Endothelial cell (in vitro differentiated cells): Measurements from ENCODE around the gene RNF126. TPM values are rescaled to one million over a fixed set of nuclear protein-coding genes. Genes with fewer than 3 reads are reported as not detected.
"Not testable (repeated sequence)": the region's sequence is repeated elsewhere in the genome, so short reads cannot be mapped to it uniquely, and the experiment has no call there.

Experiments used
- DNase-seq: peaks from one replicate; pipeline ENCODE4 v3.0.0; 2021; ENCODE audit warnings: low spot score
- H3K27ac Mint-ChIP-seq: one replicate; pipeline ENCODE4 v1.8.0; 2021; ENCODE audit warnings: mixed read lengths, inconsistent platforms; ENCODE audit not compliant: unreplicated experiment
- H3K27me3 Mint-ChIP-seq: one replicate; pipeline ENCODE4 v1.8.0; 2021; ENCODE audit warnings: mild to moderate bottlenecking, moderate library complexity, mixed read lengths, inconsistent platforms; ENCODE audit not compliant: unreplicated experiment
- H3K36me3 Mint-ChIP-seq: one replicate; pipeline ENCODE4 v1.8.0; 2021; ENCODE audit warnings: mild to moderate bottlenecking, low read depth, mixed read lengths, inconsistent platforms; ENCODE audit not compliant: unreplicated experiment
- H3K4me1 Mint-ChIP-seq: one replicate; pipeline ENCODE4 v1.8.0; 2021; ENCODE audit warnings: mild to moderate bottlenecking, mixed read lengths, inconsistent platforms; ENCODE audit not compliant: unreplicated experiment
- H3K4me3 Mint-ChIP-seq: one replicate; pipeline ENCODE4 v1.8.0; 2021; ENCODE audit warnings: mild to moderate bottlenecking, mixed read lengths, inconsistent platforms; ENCODE audit not compliant: unreplicated experiment
- H3K9me3 Mint-ChIP-seq: one replicate; pipeline ENCODE4 v1.8.0; 2021; ENCODE audit warnings: mixed read lengths, inconsistent platforms; ENCODE audit not compliant: unreplicated experiment
- total RNA-seq: library from RNA; stranded (reverse); fragmentation: NEBNext Ultra II Directional; extraction: Animal tissue kit (Norgen Biotek cat#: 25700); gene quantifications from one replicate; pipeline ENCODE4 v1.2.1, GENCODE V29; 2021; ENCODE audit not compliant: unreplicated experiment
- TF ChIP-seq, protein P1 (sequence below): fragments of 200-600 bp; sonication (generic); IDR thresholded peaks from one replicate; pipeline ENCODE4 v1.5.0; 2021; ENCODE audit warnings: antibody characterized with exemption; ENCODE audit not compliant: unreplicated experiment

The RNF126 gene
- total RNA-seq, 1 donor from 2014 or later, result 41.7 TPM

DNA sequence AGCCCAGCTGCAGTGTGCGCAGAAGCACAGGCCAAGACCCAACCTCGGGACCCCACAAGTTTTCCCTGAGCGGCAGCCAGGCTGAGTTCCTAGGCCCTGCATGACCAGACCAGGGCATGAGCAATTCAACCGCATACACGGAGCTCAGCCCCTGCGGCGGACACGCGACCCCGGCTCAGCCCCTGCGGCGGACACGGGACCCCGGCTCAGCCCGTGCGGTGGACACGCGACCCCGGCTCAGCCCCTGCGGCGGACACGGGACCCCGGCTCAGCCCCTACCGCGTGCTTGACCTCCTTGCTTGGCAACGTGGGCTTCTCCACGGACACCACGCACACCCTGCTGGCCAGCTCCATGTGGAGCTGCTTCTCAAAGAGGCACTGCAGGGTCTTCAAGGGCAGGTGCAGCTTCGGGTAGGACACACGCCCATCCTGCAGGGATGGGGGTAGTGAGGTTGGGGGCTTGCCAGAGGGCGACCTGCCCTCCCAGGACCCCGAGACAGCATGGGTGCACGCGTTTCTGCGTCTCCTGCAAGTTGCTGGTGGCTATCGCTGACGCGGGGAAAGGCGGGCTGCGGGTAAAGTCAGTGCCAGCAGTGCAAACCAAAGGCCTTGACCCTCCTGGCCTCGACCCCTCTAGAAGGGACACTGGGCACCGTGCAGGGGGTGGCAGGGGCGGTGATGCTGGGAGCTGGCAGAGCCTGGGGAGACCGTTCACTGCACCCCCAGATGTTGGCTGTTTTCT lies 39.7 kb downstream of the RNF126 start:
- Mint-ChIP-seq H3K27ac (no peak overlapping the region), H3K4me3 (peak overlapping the region; percentile 25), H3K27me3 (peaks cover 10% of the 10 kb centered on the region), H3K36me3 (peaks cover 8% of the 10 kb centered on the region), H3K4me1 (no peaks in the 10 kb centered on the region), H3K9me3 (no peaks in the 10 kb centered on the region)
- DNase-seq, result no peak
- TF ChIP-seq, protein P1, sequence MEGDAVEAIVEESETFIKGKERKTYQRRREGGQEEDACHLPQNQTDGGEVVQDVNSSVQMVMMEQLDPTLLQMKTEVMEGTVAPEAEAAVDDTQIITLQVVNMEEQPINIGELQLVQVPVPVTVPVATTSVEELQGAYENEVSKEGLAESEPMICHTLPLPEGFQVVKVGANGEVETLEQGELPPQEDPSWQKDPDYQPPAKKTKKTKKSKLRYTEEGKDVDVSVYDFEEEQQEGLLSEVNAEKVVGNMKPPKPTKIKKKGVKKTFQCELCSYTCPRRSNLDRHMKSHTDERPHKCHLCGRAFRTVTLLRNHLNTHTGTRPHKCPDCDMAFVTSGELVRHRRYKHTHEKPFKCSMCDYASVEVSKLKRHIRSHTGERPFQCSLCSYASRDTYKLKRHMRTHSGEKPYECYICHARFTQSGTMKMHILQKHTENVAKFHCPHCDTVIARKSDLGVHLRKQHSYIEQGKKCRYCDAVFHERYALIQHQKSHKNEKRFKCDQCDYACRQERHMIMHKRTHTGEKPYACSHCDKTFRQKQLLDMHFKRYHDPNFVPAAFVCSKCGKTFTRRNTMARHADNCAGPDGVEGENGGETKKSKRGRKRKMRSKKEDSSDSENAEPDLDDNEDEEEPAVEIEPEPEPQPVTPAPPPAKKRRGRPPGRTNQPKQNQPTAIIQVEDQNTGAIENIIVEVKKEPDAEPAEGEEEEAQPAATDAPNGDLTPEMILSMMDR, result no peak

DNA sequence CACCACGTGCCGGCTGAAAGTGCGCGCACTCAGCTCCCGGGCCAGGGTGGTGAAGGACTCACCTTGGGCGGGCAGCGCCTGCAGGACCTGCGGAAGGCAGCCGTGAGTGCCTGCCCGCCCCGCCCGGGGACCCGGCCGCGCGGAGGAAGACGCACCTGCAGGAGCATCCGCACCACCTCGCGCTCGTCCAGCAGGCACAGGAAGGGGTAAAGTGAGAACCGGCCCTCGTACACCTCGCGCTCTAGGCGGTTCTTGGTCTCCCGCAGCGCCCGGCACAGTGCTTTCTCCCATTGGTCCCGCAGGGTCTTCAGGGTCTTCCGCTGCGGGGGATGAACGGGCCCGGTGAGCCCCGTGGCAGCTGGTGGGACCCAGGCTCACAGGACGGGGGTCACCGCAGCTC lies 40.3 kb downstream of the RNF126 start:
- Mint-ChIP-seq H3K27ac (no peak overlapping the region), H3K36me3 (peaks cover 8% of the 10 kb centered on the region), H3K27me3 (peaks cover 10% of the 10 kb centered on the region), H3K4me1 (no peaks in the 10 kb centered on the region), H3K9me3 (no peaks in the 10 kb centered on the region), H3K4me3 (no peak overlapping the region)
- no peak for DNase-seq
- TF ChIP-seq, protein P1, result no peak

DNA sequence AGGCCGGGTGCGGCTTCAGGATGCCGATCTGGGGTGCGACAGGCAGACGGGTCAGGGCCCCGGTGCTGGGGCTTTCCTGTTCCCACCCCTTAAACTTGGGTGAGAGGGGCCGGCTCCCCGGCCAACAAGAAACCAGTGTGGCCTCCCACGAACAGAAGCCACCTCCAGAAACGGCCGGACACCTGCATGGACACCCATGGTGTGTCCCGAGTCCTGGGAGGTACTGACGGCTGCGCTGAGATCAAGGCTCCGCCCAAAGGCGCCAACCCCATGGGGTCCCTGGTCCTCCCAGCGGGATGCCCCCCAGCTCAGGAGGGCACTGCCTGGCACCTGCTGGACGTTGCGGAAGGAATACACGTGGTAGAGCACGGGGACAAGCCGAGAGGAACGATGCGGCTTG lies 41.2 kb downstream of the RNF126 start:
- Mint-ChIP-seq H3K4me1 (no peaks in the 10 kb centered on the region), H3K36me3 (peaks cover 6% of the 10 kb centered on the region), H3K27me3 (peaks cover 10% of the 10 kb centered on the region), H3K4me3 (no peak overlapping the region), H3K9me3 (no peaks in the 10 kb centered on the region), H3K27ac (no peak overlapping the region)
- TF ChIP-seq, protein P1, result no peak
- no peak for DNase-seq

DNA sequence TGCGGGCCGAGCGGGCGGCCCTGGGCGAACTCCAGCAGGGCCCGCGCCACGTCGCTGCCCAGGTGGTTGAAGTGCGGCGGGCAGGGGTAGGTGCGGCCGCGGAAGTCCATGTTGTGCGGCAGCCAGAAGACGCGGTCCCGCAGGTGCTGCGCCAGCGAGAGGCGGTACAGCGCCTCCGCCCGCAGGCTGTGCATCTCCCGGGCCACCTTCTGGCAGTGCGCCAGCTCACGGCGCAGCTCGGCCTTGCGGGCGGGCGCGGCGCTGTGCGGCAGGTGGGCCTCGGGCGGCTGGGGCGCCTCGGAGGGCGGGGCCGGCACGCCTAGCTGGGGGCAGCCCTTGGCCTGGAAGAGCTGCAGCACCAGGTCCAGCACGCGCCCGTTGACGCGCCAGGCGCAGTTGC lies 41.8 kb downstream of the RNF126 start:
- not testable (repeated sequence) for H3K4me3 Mint-ChIP-seq, H3K27ac Mint-ChIP-seq, H3K9me3 Mint-ChIP-seq, H3K4me1 Mint-ChIP-seq, H3K27me3 Mint-ChIP-seq, DNase-seq, H3K36me3 Mint-ChIP-seq

DNA sequence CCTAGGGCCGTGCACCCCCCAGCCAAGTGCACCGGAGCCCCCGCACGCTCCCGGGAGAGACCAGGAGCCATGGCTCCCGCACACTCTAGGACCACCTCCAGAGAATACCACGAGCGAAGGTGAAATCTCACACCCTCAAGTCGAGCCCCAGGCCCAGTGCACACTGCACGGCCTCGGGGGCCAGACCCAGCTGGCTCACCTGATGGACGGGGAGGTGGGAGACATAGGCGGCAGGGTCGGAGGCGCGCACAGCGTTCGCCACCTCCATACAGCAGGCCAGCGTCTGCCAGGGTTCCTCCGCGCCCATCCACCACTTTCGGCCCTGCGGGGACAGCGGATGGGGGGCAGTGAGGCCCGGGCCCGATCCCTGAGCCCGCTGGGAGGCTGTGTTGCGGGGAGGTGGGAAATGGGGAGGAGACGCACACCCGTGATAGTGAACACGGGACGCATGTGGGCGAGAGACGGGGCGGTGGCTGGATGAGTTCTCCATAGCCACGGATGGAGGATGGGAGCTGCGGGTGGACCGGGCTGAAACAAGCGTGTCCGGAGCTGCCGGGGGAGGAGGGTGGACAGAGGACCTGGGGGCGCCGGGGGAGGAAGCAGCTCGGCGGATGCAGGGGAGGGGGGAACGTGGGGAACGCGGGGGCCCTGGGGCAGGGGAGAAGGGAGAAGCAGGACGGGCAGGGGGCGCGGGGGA lies 42.7 kb downstream of the RNF126 start:
- H3K27ac Mint-ChIP-seq, result no peak overlapping the region
- TF ChIP-seq, protein P1, result no peak
- peaks cover 4% of the 10 kb centered on the region for H3K36me3 Mint-ChIP-seq

More for the DNA sequence above, 42.7 kb downstream of the RNF126 start:
- H3K4me3 Mint-ChIP-seq, result no peak overlapping the region
- no peaks in the 10 kb centered on the region for H3K9me3 Mint-ChIP-seq
- peaks cover 2% of the 10 kb centered on the region for H3K4me1 Mint-ChIP-seq
- DNase-seq, result no peak
- peaks cover 13% of the 10 kb centered on the region for H3K27me3 Mint-ChIP-seq
